ENCODE data around the gene KDM1A. TPM values are rescaled to one million over a fixed set of nuclear protein-coding genes. Genes with fewer than 3 reads are reported as not detected.

KDM1A gene
- total RNA-seq = 110 and 136 TPM in 2 replicates

- H3K4me3 ChIP-seq (ENCODE audit: low read depth, low read length) = peak within 1 kb of the TSS; percentile 81
- TF ChIP-seq, protein P1, sequence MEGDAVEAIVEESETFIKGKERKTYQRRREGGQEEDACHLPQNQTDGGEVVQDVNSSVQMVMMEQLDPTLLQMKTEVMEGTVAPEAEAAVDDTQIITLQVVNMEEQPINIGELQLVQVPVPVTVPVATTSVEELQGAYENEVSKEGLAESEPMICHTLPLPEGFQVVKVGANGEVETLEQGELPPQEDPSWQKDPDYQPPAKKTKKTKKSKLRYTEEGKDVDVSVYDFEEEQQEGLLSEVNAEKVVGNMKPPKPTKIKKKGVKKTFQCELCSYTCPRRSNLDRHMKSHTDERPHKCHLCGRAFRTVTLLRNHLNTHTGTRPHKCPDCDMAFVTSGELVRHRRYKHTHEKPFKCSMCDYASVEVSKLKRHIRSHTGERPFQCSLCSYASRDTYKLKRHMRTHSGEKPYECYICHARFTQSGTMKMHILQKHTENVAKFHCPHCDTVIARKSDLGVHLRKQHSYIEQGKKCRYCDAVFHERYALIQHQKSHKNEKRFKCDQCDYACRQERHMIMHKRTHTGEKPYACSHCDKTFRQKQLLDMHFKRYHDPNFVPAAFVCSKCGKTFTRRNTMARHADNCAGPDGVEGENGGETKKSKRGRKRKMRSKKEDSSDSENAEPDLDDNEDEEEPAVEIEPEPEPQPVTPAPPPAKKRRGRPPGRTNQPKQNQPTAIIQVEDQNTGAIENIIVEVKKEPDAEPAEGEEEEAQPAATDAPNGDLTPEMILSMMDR (conservative IDR thresholded peaks at IDR 0.05; ENCODE audit: low read depth, low read length) = peak; percentile 37
- DNase-seq (ENCODE audit: low read depth) = peak; percentile 77
Observed at GRCh38 chr1:23019094-23019862, at the start of gene KDM1A. Gene KDM1A, plus strand, starts transcription at chr1:23019468. Its CDS starts 129 bp downstream, at chr1:23019597.

- TF ChIP-seq, protein P1 (conservative IDR thresholded peaks at IDR 0.05; ENCODE audit: low read depth, low read length) = no peak
- DNase-seq (ENCODE audit: low read depth) = no peak
- H3K4me3 ChIP-seq (ENCODE audit: low read depth, low read length) = no peak overlapping the region
Observed at GRCh38 chr1:22970096-22970495, 49.2 kb upstream of the KDM1A start.

GRCh38 chr1:22971161-22971560 is 48.1 kb upstream of the KDM1A start:
- H3K4me3 ChIP-seq (ENCODE audit: low read depth, low read length) = no peak overlapping the region
- no peak for DNase-seq (ENCODE audit: low read depth)

GRCh38 chr1:22971611-22972405 is 47.5 kb upstream of the KDM1A start:
- TF ChIP-seq, protein P1 (conservative IDR thresholded peaks at IDR 0.05; ENCODE audit: low read depth, low read length) = no peak
- H3K4me3 ChIP-seq (ENCODE audit: low read depth, low read length) = no peak overlapping the region
- no peak for DNase-seq (ENCODE audit: low read depth)

More at GRCh38 chr1:22971161-22971560, 48.1 kb upstream of the KDM1A start:
- TF ChIP-seq, protein P1 (conservative IDR thresholded peaks at IDR 0.05; ENCODE audit: low read depth, low read length) = no peak

DNA sequence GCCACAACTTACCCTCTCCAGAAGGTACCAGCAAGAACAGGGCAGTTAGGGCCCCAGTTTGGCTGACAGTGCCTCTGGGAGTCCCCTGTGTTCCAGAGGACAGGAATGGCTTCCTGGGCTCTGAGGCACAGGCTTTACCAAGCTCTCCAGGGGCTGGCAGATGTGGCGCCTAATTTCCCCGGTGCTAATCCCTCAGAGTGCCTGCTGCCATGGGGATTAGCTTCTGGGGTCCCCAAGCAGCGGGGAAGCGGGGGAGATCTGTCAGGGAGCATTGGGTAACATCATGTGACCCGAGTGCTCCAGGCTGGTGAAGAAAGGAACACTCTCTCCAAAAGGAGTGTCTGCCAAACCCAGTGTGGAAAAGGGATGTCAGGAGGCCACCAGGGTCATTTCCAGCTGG is 46.5 kb upstream of the KDM1A start, which contains the start of gene LACTBL1:
TSS of gene LACTBL1 (minus strand) at position 107 of the 400 bp plus-strand sequence. CDS start 550 bp downstream, outside the sequence.
- no peak within 1 kb of the TSS for H3K4me3 ChIP-seq (ENCODE audit: low read depth, low read length)
- TF ChIP-seq, protein P1 (conservative IDR thresholded peaks at IDR 0.05; ENCODE audit: low read depth, low read length) = no peak
- no peak for DNase-seq (ENCODE audit: low read depth)

- no peak for DNase-seq (ENCODE audit: low read depth)
- H3K4me3 ChIP-seq (ENCODE audit: low read depth, low read length) = no peak overlapping the region
- TF ChIP-seq, protein P1 (conservative IDR thresholded peaks at IDR 0.05; ENCODE audit: low read depth, low read length) = no peak
Observed at GRCh38 chr1:22975694-22976093, 43.6 kb upstream of the KDM1A start.

Measured in epithelial cell of proximal tubule (primary cell).